Right atrium auricular region (tissue), 2 donors: Measurements from ENCODE around the gene DTX1. TPM values are rescaled to one million over a fixed set of nuclear protein-coding genes. Genes with fewer than 3 reads are reported as not detected.

Source experiments
- DNase-seq: peaks from one replicate; pipeline ENCODE4 v3.0.0-alpha.2; 2019; ENCODE audit warnings: low spot score
- H3K27ac ChIP-seq, 2 donors: fragments of 200-600 bp; sonication (generic); 1 replicate in 1 of 2; 2 replicates in 1 of 2; pipeline ENCODE4 v1.5.1; 2016 to 2019
- H3K27me3 ChIP-seq, 2 donors: fragments of 200-600 bp; sonication (generic); one replicate each; pipeline versions ENCODE4 v1.5.1 to v1.6.0; 2017 to 2019
- H3K36me3 ChIP-seq: fragments of 200-600 bp; sonication (generic); one replicate; pipeline ENCODE4 v1.5.1; 2016
- H3K4me1 ChIP-seq, 2 donors: fragments of 200-600 bp; sonication (generic); one replicate each; pipeline versions ENCODE4 v1.5.1 to v1.6.0; 2017 to 2019
- H3K4me3 ChIP-seq, 2 donors: fragments of 200-600 bp; sonication (generic); 1 replicate in 1 of 2; 2 replicates in 1 of 2; pipeline ENCODE4 v1.5.1; 2017 to 2019; ENCODE audit warnings: mild to moderate bottlenecking in 1 of 2, moderate library complexity in 1 of 2
- H3K9me3 ChIP-seq, 2 donors: fragments of 200-600 bp; sonication (generic); one replicate each; pipeline ENCODE4 v1.5.1; 2019
- total RNA-seq, 2 donors: library from RNA; depleted of rRNA; stranded (reverse); fragments of >200 nt; gene quantifications; one replicate each; pipeline ENCODE4 v1.1.0, GENCODE V29; 2016
- TF ChIP-seq, protein P1 (sequence below), 2 donors: fragments of 200-600 bp; sonication (generic); IDR thresholded peaks; one replicate each; pipeline ENCODE4 v1.5.1; 2019; ENCODE audit warnings: antibody characterized with exemption in 2 of 2

The DTX1 gene
- 1 to 10 TPM; 1.2 to 4.0 TPM for total RNA-seq

DNA sequence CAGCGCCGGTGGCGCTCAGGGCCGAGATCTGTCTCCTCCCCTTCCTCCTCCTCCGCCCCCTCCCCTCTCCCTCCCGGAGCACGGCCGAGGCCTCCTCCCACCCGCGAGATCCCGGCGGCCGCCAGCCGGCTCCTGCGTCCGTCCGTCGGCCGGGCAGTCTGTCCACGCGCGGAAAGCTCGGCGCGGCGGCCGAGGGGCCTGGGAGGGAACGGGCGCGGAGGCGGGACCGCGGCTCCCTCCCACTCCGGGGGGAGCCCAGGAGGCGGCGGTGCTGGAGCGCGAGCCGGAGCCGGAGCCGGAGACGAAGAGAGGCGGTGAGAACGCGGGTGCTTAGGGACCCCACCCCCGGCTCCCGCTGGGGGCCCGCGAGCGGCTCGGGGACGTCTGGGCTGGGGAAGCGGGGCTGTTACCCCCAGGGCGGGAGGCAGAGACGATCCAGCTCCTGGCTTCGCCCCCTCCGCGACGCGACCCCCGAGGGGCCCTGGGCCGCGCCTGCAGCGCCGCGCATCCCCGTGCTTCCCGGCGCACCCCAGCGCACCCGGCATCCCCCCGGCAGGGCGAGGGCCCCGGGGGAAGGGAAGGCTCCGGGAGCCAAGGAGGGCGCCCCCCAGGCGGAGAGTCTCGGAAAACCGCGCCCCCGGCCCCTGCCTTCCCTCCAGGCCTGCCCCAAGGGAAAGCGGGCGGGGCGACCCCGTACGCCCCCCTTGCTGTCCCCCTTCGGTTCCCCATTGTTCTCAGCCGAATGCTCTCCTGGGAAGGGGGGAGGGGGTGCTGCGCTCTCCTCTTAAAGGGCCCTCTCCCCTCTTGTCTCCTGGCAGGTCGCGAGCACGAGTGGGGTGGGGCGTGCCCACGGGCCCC lies at the start of gene DTX1:
TSS of gene DTX1 (plus strand) at position 100 of the 858 bp plus-strand sequence. CDS start 1,463 bp downstream, outside the sequence.
- H3K4me1 ChIP-seq: peaks cover 0 to 14% of the 10 kb centered on the region in 2 donors
- no peaks in the 10 kb centered on the region for H3K36me3 ChIP-seq
- H3K27me3 ChIP-seq: peaks cover 2 to 6% of the 10 kb centered on the region in 2 donors
- no peak within 1 kb of the TSS for H3K27ac ChIP-seq
- TF ChIP-seq, protein P1, sequence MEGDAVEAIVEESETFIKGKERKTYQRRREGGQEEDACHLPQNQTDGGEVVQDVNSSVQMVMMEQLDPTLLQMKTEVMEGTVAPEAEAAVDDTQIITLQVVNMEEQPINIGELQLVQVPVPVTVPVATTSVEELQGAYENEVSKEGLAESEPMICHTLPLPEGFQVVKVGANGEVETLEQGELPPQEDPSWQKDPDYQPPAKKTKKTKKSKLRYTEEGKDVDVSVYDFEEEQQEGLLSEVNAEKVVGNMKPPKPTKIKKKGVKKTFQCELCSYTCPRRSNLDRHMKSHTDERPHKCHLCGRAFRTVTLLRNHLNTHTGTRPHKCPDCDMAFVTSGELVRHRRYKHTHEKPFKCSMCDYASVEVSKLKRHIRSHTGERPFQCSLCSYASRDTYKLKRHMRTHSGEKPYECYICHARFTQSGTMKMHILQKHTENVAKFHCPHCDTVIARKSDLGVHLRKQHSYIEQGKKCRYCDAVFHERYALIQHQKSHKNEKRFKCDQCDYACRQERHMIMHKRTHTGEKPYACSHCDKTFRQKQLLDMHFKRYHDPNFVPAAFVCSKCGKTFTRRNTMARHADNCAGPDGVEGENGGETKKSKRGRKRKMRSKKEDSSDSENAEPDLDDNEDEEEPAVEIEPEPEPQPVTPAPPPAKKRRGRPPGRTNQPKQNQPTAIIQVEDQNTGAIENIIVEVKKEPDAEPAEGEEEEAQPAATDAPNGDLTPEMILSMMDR (IDR thresholded peaks at IDR 0.05): no peak
- peak within 1 kb of the TSS; percentile 40 to 59 for H3K4me3 ChIP-seq
- no peaks in the 10 kb centered on the region for H3K9me3 ChIP-seq
- no peak for DNase-seq

DNA sequence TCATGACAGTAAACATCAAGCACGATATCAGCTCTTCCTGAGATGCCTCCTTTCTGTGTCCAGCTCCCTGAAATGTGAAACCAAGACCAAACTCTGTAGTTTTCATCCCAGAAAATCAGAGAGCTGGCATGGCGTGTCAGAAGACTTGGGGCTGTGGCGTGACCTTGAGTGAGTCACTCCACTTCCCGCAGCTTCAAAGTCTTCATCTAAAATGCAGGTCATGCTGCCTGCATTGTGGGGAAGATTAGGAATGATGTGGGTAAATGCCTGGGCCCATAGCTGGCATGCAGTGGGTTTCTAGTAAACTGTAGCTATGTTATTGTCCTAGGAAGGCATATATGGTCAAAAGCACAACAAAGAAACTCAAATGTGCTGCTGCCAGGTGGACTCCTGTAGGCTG lies 49.4 kb upstream of the DTX1 start:
- Histone ChIP-seq H3K4me1 (no peaks in the 10 kb centered on the region), H3K27ac (no peak overlapping the region), H3K4me3 (no peak overlapping the region), H3K36me3 (peaks cover 17% of the 10 kb centered on the region), H3K9me3 (peaks cover 0 to 10% of the 10 kb centered on the region in 2 donors), H3K27me3 (no peaks in the 10 kb centered on the region)
- no peak for DNase-seq
- TF ChIP-seq, protein P1 (IDR thresholded peaks at IDR 0.05): no peak

DNA sequence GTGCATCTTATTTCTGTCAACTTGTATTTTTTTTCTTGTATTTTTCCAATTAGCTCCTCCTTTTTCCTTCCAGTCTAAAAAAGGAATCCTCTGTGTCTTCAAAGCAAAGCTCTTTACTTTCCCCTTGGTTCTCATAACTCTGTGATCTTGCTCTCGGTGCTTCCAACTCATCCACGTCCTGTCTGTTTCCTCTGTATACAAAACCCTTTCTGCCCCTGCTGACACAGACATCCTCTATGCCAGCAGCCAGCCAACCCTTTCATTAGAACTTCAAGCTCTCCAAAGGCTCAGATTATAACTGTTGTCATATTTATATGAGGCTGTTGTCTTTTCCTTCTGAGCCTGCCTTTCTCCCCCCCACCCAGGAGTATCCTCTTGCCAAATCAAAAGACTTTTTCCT lies 45.8 kb upstream of the DTX1 start:
- TF ChIP-seq, protein P1 (IDR thresholded peaks at IDR 0.05): no peak
- Histone ChIP-seq H3K4me3 (no peak overlapping the region), H3K9me3 (peaks cover 0 to 10% of the 10 kb centered on the region in 2 donors), H3K27me3 (no peaks in the 10 kb centered on the region), H3K27ac (no peak overlapping the region), H3K36me3 (peaks cover 17% of the 10 kb centered on the region), H3K4me1 (no peaks in the 10 kb centered on the region)
- no peak for DNase-seq

DNA sequence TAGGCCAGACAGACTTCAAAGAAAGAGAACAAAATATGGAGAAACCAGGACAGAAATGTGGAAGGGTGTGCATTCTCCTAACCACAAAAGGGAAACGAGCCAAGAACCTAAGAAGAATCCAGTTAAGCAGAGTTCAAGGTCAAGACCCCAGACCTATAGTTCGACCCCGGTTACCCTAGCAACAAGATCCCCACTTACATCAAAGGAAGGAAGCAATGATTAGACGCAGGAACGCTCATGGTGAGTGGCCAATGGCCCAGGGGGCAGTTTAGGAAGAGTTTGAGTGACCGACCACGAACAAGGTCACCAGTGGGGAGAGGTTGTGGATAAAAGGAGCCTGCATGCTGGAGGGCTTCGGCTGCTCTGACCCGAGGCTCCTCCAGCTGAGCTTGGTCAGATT lies 42.0 kb upstream of the DTX1 start:
- TF ChIP-seq, protein P1 (IDR thresholded peaks at IDR 0.05): no peak
- Histone ChIP-seq H3K36me3 (peaks cover 8% of the 10 kb centered on the region), H3K4me3 (no peak overlapping the region), H3K27me3 (no peaks in the 10 kb centered on the region), H3K9me3 (peaks cover 0 to 10% of the 10 kb centered on the region in 2 donors), H3K27ac (no peak overlapping the region), H3K4me1 (no peaks in the 10 kb centered on the region)
- no peak for DNase-seq

DNA sequence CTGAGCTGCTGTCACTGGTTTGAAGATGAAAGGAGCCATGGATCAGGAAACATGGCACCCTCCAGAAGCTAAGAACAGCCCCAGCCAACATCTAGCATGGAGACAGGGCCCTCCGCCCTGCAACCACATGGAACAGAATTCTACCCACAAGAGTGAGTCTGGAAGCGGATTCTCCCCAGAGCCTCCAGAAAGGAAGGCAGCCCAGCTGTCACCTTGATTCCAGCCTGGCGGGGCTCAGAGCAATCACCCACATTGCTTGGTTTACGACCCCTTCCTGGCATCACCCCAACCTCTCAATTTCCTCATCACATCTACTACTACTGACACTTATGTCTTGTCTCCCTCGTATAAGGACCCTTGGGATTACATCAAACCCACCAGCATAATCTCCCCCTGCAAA lies 39.7 kb upstream of the DTX1 start:
- no peaks in the 10 kb centered on the region for H3K4me1 ChIP-seq
- TF ChIP-seq, protein P1 (IDR thresholded peaks at IDR 0.05): no peak
- H3K27me3 ChIP-seq: no peaks in the 10 kb centered on the region
- H3K4me3 ChIP-seq: no peak overlapping the region
- no peaks in the 10 kb centered on the region for H3K9me3 ChIP-seq
- no peak for DNase-seq
- no peaks in the 10 kb centered on the region for H3K36me3 ChIP-seq
- no peak overlapping the region for H3K27ac ChIP-seq
